HepG2 (cell line): Measurements from ENCODE around the gene FSD1. TPM values are rescaled to one million over a fixed set of nuclear protein-coding genes. Genes with fewer than 3 reads are reported as not detected.

Source experiments
- ATAC-seq: fragments of 200-7000 bp; cut with Tn5 transposase; 3 replicates; pipeline ENCODE4 v1.9.1; 2020; ENCODE audit warnings: mild to moderate bottlenecking, moderate library complexity
- BruUV-seq: library from RNA; stranded (reverse); fragments of 400-500 nt; replicated peaks from 2 replicates; lab custom pipeline; 2021; lab: Mats Ljungman, UMichigan
- CTCF ChIA-PET: fragments of 300-600 bp; formaldehyde crosslinking; extraction: SDS; loops from one replicate; lab custom pipeline; 2021; ENCODE audit warnings: low total read pairs, inconsistent platforms, low intra/inter-chr PET ratio; lab: Yijun Ruan, JAX
- POLR2A ChIA-PET: fragments of 350-600 bp; sonication (Branson Sonifier 250); formaldehyde crosslinking; loops from one replicate; lab custom pipeline; 2020; ENCODE audit warnings: antibody characterized with exemption, inconsistent platforms; lab: Yijun Ruan, JAX
- DNase-seq: peaks from one replicate; pipeline ENCODE4 v3.0.0-alpha.2; 2015; ENCODE audit warnings: low spot score
- FAIRE-seq: peaks from 3 replicates; lab custom pipeline; 2011; peaks lifted over from hg19 to GRCh38; lab: Jason Lieb, UNC
- H2AFZ ChIP-seq: one replicate; pipeline ENCODE4 v1.6.1; 2011; ENCODE audit warnings: low read length, inconsistent platforms
- H3K27ac ChIP-seq: fragments of 300-600 bp; 3 replicates; pipeline ENCODE4 v1.8.0; 2011; ENCODE audit warnings: mixed run types, mild to moderate bottlenecking, mixed read lengths, low read length, inconsistent platforms; ENCODE audit not compliant: insufficient read depth; ENCODE audit errors: extremely low read length
- H3K27me3 ChIP-seq, 2 experiments: fragments of 200-600 bp in 1 of 2; 2 replicates in 1 of 2; 3 replicates in 1 of 2; pipeline versions ENCODE4 v1.6.0 to v1.8.0; 2011; ENCODE audit warnings: low read length in 2 of 2, mild to moderate bottlenecking in 2 of 2, moderate library complexity in 2 of 2, inconsistent platforms in 1 of 2; ENCODE audit not compliant: insufficient read depth in 2 of 2, control insufficient read depth in 1 of 2
- H3K36me3 ChIP-seq, 2 experiments: fragments of 200-600 bp in 1 of 2; replicated peaks in 1 of 2; 2 replicates in 1 of 2; 3 replicates in 1 of 2; pipeline versions ENCODE4 v1.5.1 to v1.8.0; 2011; ENCODE audit warnings: low read length in 2 of 2, inconsistent platforms in 1 of 2; ENCODE audit not compliant: insufficient read depth in 2 of 2, control insufficient read depth in 1 of 2
- H3K4me1 ChIP-seq: 2 replicates; pipeline ENCODE4 v1.5.1; 2012; ENCODE audit warnings: low read length, inconsistent platforms; ENCODE audit not compliant: insufficient read depth
- H3K4me2 ChIP-seq: 2 replicates; pipeline ENCODE4 v1.6.0; 2011; ENCODE audit warnings: low read depth, low read length, inconsistent platforms
- H3K4me3 ChIP-seq, 3 experiments: fragments of 200-600 bp in 1 of 3; sonication (generic), shearing (Covaris generic) in 1 of 3; replicated peaks in 1 of 3; 2 replicates each; pipeline ENCODE4 v1.5.1; 2011 to 2016; ENCODE audit warnings: low read length in 3 of 3, inconsistent platforms in 2 of 3, low read depth in 2 of 3, mild to moderate bottlenecking in 2 of 3, control low read depth in 1 of 3, mixed read lengths in 1 of 3; ENCODE audit not compliant: insufficient read depth in 1 of 3
- H3K79me2 ChIP-seq: one replicate; pipeline ENCODE4 v1.6.1; 2011; ENCODE audit warnings: low read length, inconsistent platforms; ENCODE audit not compliant: insufficient read depth
- H3K9ac ChIP-seq: 2 replicates; pipeline ENCODE4 v1.6.0; 2011; ENCODE audit warnings: mild to moderate bottlenecking, low read depth, low read length, inconsistent platforms; ENCODE audit not compliant: insufficient read depth
- H3K9me3 ChIP-seq: 2 replicates; pipeline ENCODE4 v1.5.1; 2012; ENCODE audit warnings: mild to moderate bottlenecking, low read length
- H4K20me1 ChIP-seq: 2 replicates; pipeline ENCODE4 v1.6.0; 2011; ENCODE audit warnings: inconsistent platforms, mild to moderate bottlenecking, low read length, moderate library complexity; ENCODE audit not compliant: insufficient read depth
- HCFC1 ChIP-seq: fragments of 150-350 bp; IDR thresholded peaks from 2 replicates; pipeline ENCODE4 v1.6.1; 2014; ENCODE audit warnings: low read depth, low read length
- SKI ChIP-seq: fragments of 450-650 bp; IDR thresholded peaks from one replicate; pipeline ENCODE4 v1.6.1; 2018; ENCODE audit warnings: mild to moderate bottlenecking; ENCODE audit not compliant: partially characterized antibody
- SMC3 ChIP-seq: IDR thresholded peaks from 2 replicates; pipeline ENCODE4 v1.6.1; 2011; ENCODE audit warnings: low read length, improper control_type of control experiment
- TEAD2 ChIP-seq: sonication (generic); formaldehyde crosslinking; IDR thresholded peaks from 2 replicates; pipeline ENCODE4 v1.9.0; 2021; ENCODE audit warnings: missing genetic modification reagents
- ZNF33B ChIP-seq: sonication (generic); formaldehyde crosslinking; IDR thresholded peaks from 2 replicates; pipeline ENCODE4 v1.5.1; 2020; ENCODE audit warnings: mild to moderate bottlenecking, missing genetic modification reagents
- WGBS: methylation state at CpG from one replicate; pipeline ENCODE4 v1.1.6; 2017; ENCODE audit warnings: low lambda C conversion rate; 5-methylcytosine and 5-hydroxymethylcytosine counted together
- in situ Hi-C: cut with HindIII; loops from 2 replicates; pipeline ENCODE4 v1.10.0; 2017; ENCODE audit warnings: low pct_unique_long_range_greater_than_20kb; ENCODE audit not compliant: extremely low pct_ligation_motif_present
- intact Hi-C: fragments of 100-400 bp; cut with micrococcal nuclease; formaldehyde crosslinking; loops from one replicate; pipeline ENCODE4 v1.10.0; 2022; ENCODE audit not compliant: unreplicated experiment
- polyA plus RNA-seq, 8 experiments: library from polyadenylated mRNA; depleted of rRNA in 3 of 8; stranded (reverse) in 7 of 8; unstranded in 1 of 8; fragments of >200 nt; fragmentation: Illumina TruSeq in 4 of 8; extraction: Trizol in 4 of 8; gene quantifications; 2 replicates each; pipeline versions ENCODE4 v1.2.1 to v1.2.3, GENCODE V29; 2011 to 2016; ENCODE audit warnings: low read depth in 4 of 8, missing spikeins in 1 of 8, mixed read lengths in 1 of 8; ENCODE audit not compliant: insufficient read depth in 1 of 8
- total RNA-seq, 5 experiments: library from RNA; depleted of rRNA; stranded (reverse); fragments of >200 nt; fragmentation: Illumina TruSeq; extraction: Trizol; gene quantifications; 2 replicates each; pipeline ENCODE4 v1.2.3, GENCODE V29; 2016; ENCODE audit warnings: low read depth in 1 of 5

The FSD1 gene
- total and polyA plus RNA-seq, 2 of the 13 experiments (the other 11 are each of a cell fraction or from before 2014, with no cell fraction given) = 0.29 to 0.66 TPM

DNA sequence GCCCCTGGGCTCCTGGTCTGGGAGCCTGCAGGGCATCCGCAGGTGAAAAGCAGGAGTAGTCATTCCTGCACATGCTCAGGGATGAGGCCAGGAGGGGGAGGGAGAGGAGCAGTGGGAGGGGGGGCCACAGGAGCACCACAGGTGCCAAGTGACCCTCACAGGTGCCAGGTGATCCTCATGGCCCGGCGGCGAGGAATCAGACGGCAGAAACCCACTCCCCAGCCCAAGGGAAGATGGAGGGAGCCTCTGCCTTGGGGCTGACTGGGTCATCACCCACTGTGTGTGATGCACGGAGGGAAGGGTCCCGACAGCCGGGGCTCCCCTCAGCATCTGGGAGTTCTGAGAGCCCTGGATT, 68.6 kb downstream of the FSD1 start:
- DNase-seq (no peak), ATAC-seq (no peak), FAIRE-seq (no peak)
- Histone ChIP-seq H3K9me3 (no peaks in the 10 kb centered on the region), H3K27me3 (no peaks in the 10 kb centered on the region), H3K79me2 (peaks cover 59% of the 10 kb centered on the region), H3K27ac (peak overlapping the region; percentile 84), H3K4me3 (no peak overlapping the region), H2AFZ (no peak overlapping the region), H3K9ac (no peak overlapping the region), H4K20me1 (peaks cover 2% of the 10 kb centered on the region; the same call in 1 of the 2 replicates), H3K36me3 (peaks cover 8 to 24% of the 10 kb centered on the region in 2 experiments; a peak in 4 of 5 replicates), H3K4me1 (peaks cover 42% of the 10 kb centered on the region), H3K4me2 (no peak overlapping the region)
- no TSS peak for BruUV-seq
- POLR2A ChIA-PET = interaction anchor here (3.9 kb wide), 1 partner anchor 30 kb away, joined by 30 read pairs; the partner anchor contains the start of gene MPND
- WGBS = 97% methylated on average over 6 of the region's 8 CpGs
- in situ Hi-C loops (no loop called here), intact Hi-C loops (no loop called here)
- CTCF ChIA-PET = no interaction called here
- TF ChIP-seq HCFC1 = no peak
- no peak for TF ChIP-seq ZNF33B (CRISPR knock-in tag)
- no peak for TF ChIP-seq SMC3
- no peak for TF ChIP-seq SKI
- TF ChIP-seq TEAD2 = no peak

Other genes with a start within 250 kb of the FSD1 start
- gene ZBTB7A, start 237.7 kb upstream of the FSD1 start, total RNA-seq (2016; rRNA removed; fragmentation: Illumina TruSeq; extraction: Trizol) = 3.5 and 3.6 TPM in 2 replicates
- gene ZBTB7A, start 237.7 kb upstream of the FSD1 start, polyA plus RNA-seq (2011; rRNA removed) = 4.0 and 5.5 TPM in 2 replicates
- 72.2 and 80.9 TPM in 2 replicates for gene MAP2K2, start 180.5 kb upstream of the FSD1 start, total RNA-seq (2016; rRNA removed; fragmentation: Illumina TruSeq; extraction: Trizol)
- gene MAP2K2, start 180.5 kb upstream of the FSD1 start, polyA plus RNA-seq (2011; rRNA removed) = 70.3 and 88.1 TPM in 2 replicates
- gene CREB3L3, start 151.0 kb upstream of the FSD1 start, total RNA-seq (2016; rRNA removed; fragmentation: Illumina TruSeq; extraction: Trizol) = 3.8 and 4.5 TPM in 2 replicates
- gene CREB3L3, start 151.0 kb upstream of the FSD1 start, polyA plus RNA-seq (2011; rRNA removed) = 3.8 and 7.0 TPM in 2 replicates
- 8.6 and 11.0 TPM in 2 replicates for gene SIRT6, start 122.0 kb upstream of the FSD1 start, total RNA-seq (2016; rRNA removed; fragmentation: Illumina TruSeq; extraction: Trizol)
- gene SIRT6, start 122.0 kb upstream of the FSD1 start, polyA plus RNA-seq (2011; rRNA removed) = 18.4 and 20.7 TPM in 2 replicates
- gene ANKRD24, start 121.9 kb upstream of the FSD1 start, total RNA-seq (2016; rRNA removed; fragmentation: Illumina TruSeq; extraction: Trizol) = 0.13 TPM in 1 of 2 replicates, not detected in the other
- 0.17 and 0.24 TPM in 2 replicates for gene ANKRD24, start 121.9 kb upstream of the FSD1 start, polyA plus RNA-seq (2011; rRNA removed)
- gene EBI3, start 75.1 kb upstream of the FSD1 start, total RNA-seq (2016; rRNA removed; fragmentation: Illumina TruSeq; extraction: Trizol) = not detected in 2 replicates
- 3.4 and 8.3 TPM in 2 replicates for gene EBI3, start 75.1 kb upstream of the FSD1 start, polyA plus RNA-seq (2011; rRNA removed)
- gene YJU2, start 57.5 kb upstream of the FSD1 start, total RNA-seq (2016; rRNA removed; fragmentation: Illumina TruSeq; extraction: Trizol) = 17.9 and 18.4 TPM in 2 replicates
- 9.3 and 10.1 TPM in 2 replicates for gene YJU2, start 57.5 kb upstream of the FSD1 start, polyA plus RNA-seq (2011; rRNA removed)
- gene SHD, start 25.3 kb upstream of the FSD1 start, total RNA-seq (2016; rRNA removed; fragmentation: Illumina TruSeq; extraction: Trizol) = 0.11 TPM in 1 of 2 replicates, not detected in the other
- gene SHD, start 25.3 kb upstream of the FSD1 start, polyA plus RNA-seq (2011; rRNA removed) = 0.20 and 0.42 TPM in 2 replicates
- 0.11 TPM in 1 of 2 replicates, not detected in the other for gene TMIGD2, start 2.2 kb upstream of the FSD1 start, total RNA-seq (2016; rRNA removed; fragmentation: Illumina TruSeq; extraction: Trizol)
- 1.0 and 2.5 TPM in 2 replicates for gene TMIGD2, start 2.2 kb upstream of the FSD1 start, polyA plus RNA-seq (2011; rRNA removed)
- gene STAP2, start 34.2 kb downstream of the FSD1 start, total RNA-seq (2016; rRNA removed; fragmentation: Illumina TruSeq; extraction: Trizol) = 39.0 and 43.1 TPM in 2 replicates
- gene STAP2, start 34.2 kb downstream of the FSD1 start, polyA plus RNA-seq (2011; rRNA removed) = 43.7 and 56.0 TPM in 2 replicates
- gene MPND, start 39.0 kb downstream of the FSD1 start, total RNA-seq (2016; rRNA removed; fragmentation: Illumina TruSeq; extraction: Trizol) = 12.9 and 15.8 TPM in 2 replicates
- 10.8 and 12.5 TPM in 2 replicates for gene MPND, start 39.0 kb downstream of the FSD1 start, polyA plus RNA-seq (2011; rRNA removed)
- 26.7 and 33.0 TPM in 2 replicates for gene SH3GL1, start 95.9 kb downstream of the FSD1 start, total RNA-seq (2016; rRNA removed; fragmentation: Illumina TruSeq; extraction: Trizol)
- gene SH3GL1, start 95.9 kb downstream of the FSD1 start, polyA plus RNA-seq (2011; rRNA removed) = 45.1 and 52.3 TPM in 2 replicates
- gene CHAF1A, start 98.0 kb downstream of the FSD1 start, total RNA-seq (2016; rRNA removed; fragmentation: Illumina TruSeq; extraction: Trizol) = 27.3 and 34.8 TPM in 2 replicates
- gene CHAF1A, start 98.0 kb downstream of the FSD1 start, polyA plus RNA-seq (2011; rRNA removed) = 11.0 and 13.1 TPM in 2 replicates
- gene UBXN6, start 153.2 kb downstream of the FSD1 start, total RNA-seq (2016; rRNA removed; fragmentation: Illumina TruSeq; extraction: Trizol) = 33.6 and 35.5 TPM in 2 replicates
- 34.9 and 44.2 TPM in 2 replicates for gene UBXN6, start 153.2 kb downstream of the FSD1 start, polyA plus RNA-seq (2011; rRNA removed)
- 47.9 and 51.1 TPM in 2 replicates for gene HDGFL2, start 167.7 kb downstream of the FSD1 start, total RNA-seq (2016; rRNA removed; fragmentation: Illumina TruSeq; extraction: Trizol)
- gene HDGFL2, start 167.7 kb downstream of the FSD1 start, polyA plus RNA-seq (2011; rRNA removed) = 20.0 and 26.0 TPM in 2 replicates
- gene PLIN4, start 213.9 kb downstream of the FSD1 start, total RNA-seq (2016; rRNA removed; fragmentation: Illumina TruSeq; extraction: Trizol) = 0.80 and 1.3 TPM in 2 replicates
- gene PLIN4, start 213.9 kb downstream of the FSD1 start, polyA plus RNA-seq (2011; rRNA removed) = 1.1 and 1.9 TPM in 2 replicates
- gene PLIN5, start 230.6 kb downstream of the FSD1 start, total RNA-seq (2016; rRNA removed; fragmentation: Illumina TruSeq; extraction: Trizol) = 1.6 and 1.8 TPM in 2 replicates
- 4.8 and 6.3 TPM in 2 replicates for gene PLIN5, start 230.6 kb downstream of the FSD1 start, polyA plus RNA-seq (2011; rRNA removed)
- gene LRG1, start 235.4 kb downstream of the FSD1 start, total RNA-seq (2016; rRNA removed; fragmentation: Illumina TruSeq; extraction: Trizol) = 7.1 and 12.0 TPM in 2 replicates
- gene LRG1, start 235.4 kb downstream of the FSD1 start, polyA plus RNA-seq (2011; rRNA removed) = 39.3 and 48.9 TPM in 2 replicates